Measurements from ENCODE around the gene LAMB2.

LAMB2 gene

DNA sequence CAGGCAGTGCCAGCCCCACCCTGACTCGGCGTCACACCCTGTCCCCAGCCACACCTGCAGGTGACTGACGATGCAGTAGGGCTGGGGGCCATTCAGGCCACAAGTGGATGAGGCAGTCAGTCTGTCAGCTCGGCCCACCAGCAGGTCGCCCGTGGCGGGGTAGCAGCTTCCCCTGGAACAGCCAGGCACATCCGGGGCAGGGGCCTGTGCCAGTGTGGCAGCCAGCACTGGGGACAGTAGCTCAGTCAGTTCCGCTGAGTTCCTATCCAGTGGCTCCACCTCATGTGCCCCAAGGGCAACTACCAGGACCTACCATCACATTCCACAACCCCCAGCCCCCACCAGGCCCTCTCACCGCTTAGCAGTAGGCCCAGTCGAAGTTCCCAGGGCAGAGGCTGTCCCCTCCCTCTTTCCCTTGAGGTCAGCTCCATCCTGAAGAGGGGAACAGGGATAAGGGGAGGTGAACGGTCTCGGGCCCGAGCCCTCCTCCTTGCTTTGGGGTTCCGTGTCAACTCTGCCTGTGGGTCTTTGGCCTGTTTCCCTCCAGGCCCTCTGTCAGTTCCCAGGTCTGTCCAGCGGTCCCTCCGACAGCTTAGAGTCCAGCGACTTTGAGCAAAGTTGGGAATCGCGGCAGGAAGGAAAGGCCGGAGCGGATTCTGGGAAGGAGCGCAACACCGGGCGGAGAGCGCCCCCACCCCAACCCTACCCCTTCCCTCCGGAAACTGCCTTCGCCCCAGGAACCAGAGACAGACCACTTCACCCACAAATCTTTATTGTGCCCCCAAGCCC lies at the start of gene LAMB2:
Gene LAMB2 (minus strand): TSS at position 614 of the 789 bp plus-strand sequence. CDS start 183 bp downstream, at position 431.
- DNase-seq (ENCODE audit: low read depth): no peak

GRCh38 chr3:49181351-49181750 lies 48.5 kb upstream of the LAMB2 start:
- no peak for DNase-seq (ENCODE audit: low read depth)

GRCh38 chr3:49180116-49180515 lies 47.3 kb upstream of the LAMB2 start:
- DNase-seq (ENCODE audit: low read depth): no peak

DNA sequence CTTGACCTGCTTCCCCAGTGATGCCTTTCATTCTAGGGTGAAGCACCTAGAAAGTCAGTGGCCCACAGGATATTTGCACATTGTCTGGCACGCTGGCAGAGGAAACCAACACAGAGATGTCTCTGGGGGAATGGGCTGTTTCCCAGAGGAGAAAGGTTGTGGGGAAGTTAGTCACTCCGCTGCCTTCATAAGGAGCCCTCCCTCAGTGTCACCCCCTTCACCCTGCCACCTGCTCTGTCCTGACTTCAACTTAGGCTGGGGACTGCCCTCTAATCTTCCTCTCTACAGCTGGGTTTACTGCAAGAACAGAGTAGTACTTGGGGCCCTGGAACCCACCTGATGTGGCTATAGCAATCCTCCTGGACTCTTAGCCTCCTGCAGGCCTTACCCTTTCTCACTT lies 44.2 kb upstream of the LAMB2 start:
- DNase-seq (ENCODE audit: low read depth): no peak

DNA sequence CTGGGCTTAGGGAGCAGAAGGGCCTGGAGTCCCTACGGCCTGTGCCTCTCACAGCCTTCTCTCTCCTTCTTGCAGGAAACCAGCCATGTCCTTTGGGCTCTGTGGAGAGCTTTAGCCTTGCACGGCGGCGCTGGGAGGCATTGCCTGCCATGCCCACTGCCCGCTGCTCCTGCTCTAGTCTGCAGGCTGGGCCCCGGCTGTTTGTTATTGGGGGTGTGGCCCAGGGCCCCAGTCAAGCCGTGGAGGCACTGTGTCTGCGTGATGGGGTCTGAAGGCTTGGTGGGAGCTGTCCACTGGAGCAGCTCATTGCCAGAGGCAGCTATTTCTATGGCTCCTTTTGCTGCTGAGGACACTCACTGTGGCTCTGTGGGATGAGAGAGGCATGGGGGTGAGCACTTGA lies 42.7 kb upstream of the LAMB2 start:
- DNase-seq (ENCODE audit: low read depth): no peak

- DNase-seq (ENCODE audit: low read depth): no peak
Measured at GRCh38 chr3:49174397-49174985, 41.6 kb upstream of the LAMB2 start.

- no peak for DNase-seq (ENCODE audit: low read depth)
Measured at GRCh38 chr3:49173792-49174170, 40.9 kb upstream of the LAMB2 start.

GRCh38 chr3:49173116-49173791 lies 40.4 kb upstream of the LAMB2 start:
- DNase-seq (ENCODE audit: low read depth): no peak

DNA sequence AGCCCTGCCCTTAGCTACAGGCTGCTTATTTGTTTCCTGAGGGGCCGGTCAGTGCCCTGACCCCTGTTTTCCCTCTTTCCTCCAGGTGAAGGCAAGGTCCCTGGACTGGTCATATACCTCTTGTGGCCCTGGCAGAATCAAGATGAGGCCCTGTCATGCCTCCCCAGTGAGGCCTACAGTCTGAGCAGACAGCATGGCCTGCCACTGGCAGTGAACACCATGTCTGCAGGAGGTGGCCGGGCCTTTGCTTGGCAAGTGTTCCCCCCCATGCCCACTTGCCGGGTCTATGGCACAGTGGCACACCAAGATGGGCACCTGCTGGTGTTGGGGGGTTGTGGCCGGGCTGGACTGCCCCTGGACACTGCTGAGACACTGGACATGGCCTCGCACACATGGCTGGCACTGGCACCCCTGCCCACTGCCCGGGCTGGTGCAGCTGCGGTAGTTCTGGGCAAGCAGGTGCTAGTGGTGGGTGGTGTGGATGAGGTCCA lies 39.7 kb upstream of the LAMB2 start:
- no peak for DNase-seq (ENCODE audit: low read depth)

- DNase-seq (ENCODE audit: low read depth): no peak
Measured at GRCh38 chr3:49171775-49172500, 39.1 kb upstream of the LAMB2 start.

DNA sequence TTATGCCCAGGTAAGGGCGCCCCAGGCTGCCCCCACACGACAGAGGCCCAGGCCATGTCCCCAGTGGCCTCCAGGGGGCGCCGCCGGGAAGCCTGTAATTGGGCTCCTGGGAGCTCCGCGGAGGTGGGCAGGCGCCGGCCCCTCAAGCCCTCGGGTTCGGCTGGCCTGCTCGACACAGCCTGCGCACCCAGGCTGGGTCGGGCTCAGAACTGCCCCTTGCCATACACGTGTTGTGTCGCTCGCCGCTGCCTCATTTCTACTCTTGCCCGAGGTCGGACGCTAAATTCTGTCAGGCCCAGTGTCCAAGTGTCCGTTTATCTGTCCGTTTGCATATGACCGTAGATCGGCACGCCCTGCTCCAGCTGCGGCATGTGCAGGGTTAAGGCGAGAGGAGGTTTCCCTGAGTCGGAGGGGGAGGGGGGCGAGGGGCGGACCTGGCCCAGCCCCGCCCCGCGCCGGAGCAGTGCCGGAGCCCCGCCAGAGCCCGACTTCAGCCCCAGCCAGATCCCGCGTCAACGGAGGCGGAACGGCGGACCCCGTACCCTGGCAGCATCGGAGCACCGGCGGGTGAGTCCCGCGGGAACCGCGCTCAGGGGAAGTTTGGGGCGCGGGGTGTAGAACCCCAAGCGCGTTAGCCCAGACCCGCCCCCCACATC lies 38.4 kb upstream of the LAMB2 start, which contains the start of gene KLHDC8B:
Gene KLHDC8B (plus strand): TSS at position 480 of the 656 bp plus-strand sequence. CDS start 1,172 bp downstream, outside the sequence.
- peak; percentile 80 for DNase-seq (ENCODE audit: low read depth)

- no peak for DNase-seq (ENCODE audit: low read depth)
Measured at GRCh38 chr3:49170744-49171118, 37.9 kb upstream of the LAMB2 start.

- DNase-seq (ENCODE audit: low read depth): no peak
Measured at GRCh38 chr3:49166752-49167556, 34.1 kb upstream of the LAMB2 start.

DNA sequence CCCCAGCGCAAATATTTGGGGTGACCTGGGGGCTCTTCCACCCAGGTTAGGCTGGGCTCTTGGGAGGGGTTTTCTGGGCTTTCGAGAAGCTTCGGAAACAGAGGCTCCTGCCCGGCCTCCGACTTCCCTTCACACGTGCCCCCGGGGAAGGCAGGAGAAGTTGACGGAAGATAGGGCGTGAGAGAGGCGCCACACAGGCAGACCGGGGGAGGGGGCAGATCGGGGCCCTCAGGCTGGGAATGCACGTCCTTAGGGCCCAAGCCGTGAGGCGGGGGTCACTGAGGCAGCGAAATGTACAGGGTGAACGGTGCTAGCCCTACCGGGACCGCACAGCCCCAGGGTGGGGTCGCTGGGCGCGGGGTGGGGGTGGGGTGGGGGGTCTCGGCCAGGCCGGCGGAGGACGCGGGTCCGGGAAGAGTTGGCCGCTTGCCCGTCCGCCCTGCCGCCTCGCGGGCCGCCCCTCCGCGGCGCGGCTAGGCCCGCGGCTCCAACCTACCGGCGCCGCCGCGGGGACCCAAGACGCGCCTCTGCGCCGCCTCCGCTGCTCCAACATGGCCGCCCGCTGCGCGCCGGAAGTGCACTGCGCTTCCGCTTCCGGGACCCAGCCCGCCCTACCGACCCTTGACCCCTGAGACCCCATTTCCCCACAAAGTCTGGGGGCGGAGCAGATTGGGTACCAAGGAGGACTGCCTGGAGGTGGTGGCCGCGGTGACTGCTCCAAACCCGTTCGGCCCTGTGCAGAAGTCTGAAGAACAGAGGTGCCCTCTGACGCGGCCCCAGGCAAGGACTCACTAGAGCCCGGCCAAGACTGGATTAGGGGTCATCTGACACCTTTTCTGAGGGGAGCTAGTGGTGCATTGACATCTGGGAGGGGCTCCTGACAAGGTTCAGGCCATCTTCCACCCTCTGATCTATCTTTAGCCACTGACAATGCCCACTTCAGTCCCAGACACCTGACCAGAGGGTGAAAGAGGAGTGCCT lies 33.2 kb upstream of the LAMB2 start, which contains the start of gene CCDC71:
Gene CCDC71 (minus strand): TSS at position 561 of the 981 bp plus-strand sequence. CDS start 2,123 bp downstream, outside the sequence.
- peak; percentile 61 for DNase-seq (ENCODE audit: low read depth)

DNA sequence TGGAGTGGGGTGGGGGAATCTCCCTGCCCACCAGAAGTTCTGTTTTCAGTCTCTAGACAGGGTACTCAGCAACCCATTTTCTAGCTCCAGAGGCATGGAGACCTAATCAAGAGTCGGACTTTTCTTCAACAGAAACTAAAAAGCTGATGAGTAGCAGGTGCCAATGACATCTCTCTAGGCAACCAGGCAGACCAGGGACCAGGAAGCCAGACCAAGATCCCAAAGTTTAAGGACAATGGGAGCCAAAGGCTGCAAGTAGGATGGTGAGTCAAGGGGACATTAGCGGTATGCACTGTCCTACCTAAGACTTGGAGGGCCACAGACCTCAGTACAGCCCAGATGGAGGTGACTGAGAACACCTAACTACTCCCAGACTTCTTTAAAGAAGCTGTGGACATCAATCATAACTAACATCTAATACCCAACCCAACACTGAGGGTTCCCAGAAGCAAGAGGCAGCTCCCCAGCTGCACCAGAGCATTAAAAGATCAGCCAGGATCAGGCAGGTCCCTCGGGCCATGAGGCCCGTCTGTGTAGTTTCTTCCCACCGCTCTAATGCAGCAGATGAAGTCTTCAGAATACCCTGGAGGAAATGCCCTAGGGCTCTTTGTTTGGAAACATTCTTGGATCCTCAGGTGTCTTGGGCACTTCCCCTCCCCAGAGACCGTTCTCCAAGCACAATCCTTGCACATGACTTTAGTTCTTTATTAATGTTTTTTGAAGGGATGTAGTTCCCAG lies 32.3 kb upstream of the LAMB2 start:
- no peak for DNase-seq (ENCODE audit: low read depth)

DNA sequence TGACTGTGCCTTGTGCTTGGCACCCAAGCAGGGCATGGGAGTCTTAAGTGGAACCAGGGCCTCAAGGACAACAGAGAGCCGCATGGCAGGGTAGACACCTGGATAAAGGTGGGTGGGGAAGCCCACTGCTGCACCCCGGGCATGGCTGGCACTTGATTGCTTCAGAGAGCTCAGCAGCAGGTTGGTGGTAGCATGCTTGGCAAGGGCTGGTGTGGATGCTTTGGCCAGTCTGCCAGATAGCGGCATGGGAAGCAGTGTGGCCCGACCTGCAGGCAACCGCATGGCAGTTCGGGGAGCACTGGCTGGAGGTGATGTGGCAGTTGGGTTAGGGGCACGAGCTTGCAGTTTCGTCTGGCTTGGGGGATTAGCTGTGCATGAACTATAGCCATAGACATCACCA lies 30.8 kb upstream of the LAMB2 start:
- no peak for DNase-seq (ENCODE audit: low read depth)

- DNase-seq (ENCODE audit: low read depth): no peak
Measured at GRCh38 chr3:49162751-49163419, 30.0 kb upstream of the LAMB2 start.

Measured in stimulated activated CD8-positive, alpha-beta memory T cell treated with anti-CD3 and anti-CD28 coated beads, Interleukin-4, amount 100 ng/mL, for 24 hours (primary cell).